ENCODE data around the gene DHRS9. TPM values are rescaled to one million over a fixed set of nuclear protein-coding genes. Genes with fewer than 3 reads are reported as not detected.

The DHRS9 gene
- total and polyA plus RNA-seq, 9 of the 15 experiments (the other 6 are each of a cell fraction or from before 2014, with no cell fraction given): 0.27 to 1.7 (median 0.69) TPM

DNA sequence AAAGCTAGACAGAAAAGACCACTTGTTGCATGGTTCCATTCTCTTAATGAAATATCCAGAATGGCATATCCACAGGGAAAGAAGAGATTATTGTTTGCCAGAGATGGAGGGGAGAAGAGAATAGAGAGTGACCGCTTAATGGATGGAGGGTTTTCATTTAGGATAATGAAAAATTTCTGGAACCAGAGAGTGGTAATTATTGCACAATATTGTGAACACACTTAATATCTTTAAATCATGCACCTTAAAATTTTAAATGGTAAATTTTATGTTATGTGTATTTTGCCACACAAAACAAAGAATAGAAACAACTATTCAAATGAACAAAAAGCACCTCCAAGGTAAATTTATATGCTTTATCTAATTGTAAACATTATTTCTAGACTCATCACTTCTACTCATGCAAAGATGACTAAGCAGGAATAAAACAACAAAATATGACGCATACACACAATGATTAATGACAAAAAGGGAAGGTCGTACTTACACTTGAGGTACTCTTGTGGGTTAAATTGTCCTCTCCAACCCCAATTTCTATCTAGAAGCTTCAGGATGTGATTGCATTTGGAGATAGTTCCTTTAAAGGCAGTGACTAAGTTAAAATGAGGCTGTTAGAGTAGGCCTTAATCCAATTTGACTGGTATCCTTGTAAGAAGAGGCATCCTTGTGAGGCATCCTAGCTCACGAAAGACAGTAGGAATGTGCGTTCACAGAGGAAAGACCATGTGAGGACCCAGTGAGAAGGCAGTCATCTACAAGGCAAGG, 18.7 kb upstream of the DHRS9 start (continued):
- TF ChIP-seq, protein P1, sequence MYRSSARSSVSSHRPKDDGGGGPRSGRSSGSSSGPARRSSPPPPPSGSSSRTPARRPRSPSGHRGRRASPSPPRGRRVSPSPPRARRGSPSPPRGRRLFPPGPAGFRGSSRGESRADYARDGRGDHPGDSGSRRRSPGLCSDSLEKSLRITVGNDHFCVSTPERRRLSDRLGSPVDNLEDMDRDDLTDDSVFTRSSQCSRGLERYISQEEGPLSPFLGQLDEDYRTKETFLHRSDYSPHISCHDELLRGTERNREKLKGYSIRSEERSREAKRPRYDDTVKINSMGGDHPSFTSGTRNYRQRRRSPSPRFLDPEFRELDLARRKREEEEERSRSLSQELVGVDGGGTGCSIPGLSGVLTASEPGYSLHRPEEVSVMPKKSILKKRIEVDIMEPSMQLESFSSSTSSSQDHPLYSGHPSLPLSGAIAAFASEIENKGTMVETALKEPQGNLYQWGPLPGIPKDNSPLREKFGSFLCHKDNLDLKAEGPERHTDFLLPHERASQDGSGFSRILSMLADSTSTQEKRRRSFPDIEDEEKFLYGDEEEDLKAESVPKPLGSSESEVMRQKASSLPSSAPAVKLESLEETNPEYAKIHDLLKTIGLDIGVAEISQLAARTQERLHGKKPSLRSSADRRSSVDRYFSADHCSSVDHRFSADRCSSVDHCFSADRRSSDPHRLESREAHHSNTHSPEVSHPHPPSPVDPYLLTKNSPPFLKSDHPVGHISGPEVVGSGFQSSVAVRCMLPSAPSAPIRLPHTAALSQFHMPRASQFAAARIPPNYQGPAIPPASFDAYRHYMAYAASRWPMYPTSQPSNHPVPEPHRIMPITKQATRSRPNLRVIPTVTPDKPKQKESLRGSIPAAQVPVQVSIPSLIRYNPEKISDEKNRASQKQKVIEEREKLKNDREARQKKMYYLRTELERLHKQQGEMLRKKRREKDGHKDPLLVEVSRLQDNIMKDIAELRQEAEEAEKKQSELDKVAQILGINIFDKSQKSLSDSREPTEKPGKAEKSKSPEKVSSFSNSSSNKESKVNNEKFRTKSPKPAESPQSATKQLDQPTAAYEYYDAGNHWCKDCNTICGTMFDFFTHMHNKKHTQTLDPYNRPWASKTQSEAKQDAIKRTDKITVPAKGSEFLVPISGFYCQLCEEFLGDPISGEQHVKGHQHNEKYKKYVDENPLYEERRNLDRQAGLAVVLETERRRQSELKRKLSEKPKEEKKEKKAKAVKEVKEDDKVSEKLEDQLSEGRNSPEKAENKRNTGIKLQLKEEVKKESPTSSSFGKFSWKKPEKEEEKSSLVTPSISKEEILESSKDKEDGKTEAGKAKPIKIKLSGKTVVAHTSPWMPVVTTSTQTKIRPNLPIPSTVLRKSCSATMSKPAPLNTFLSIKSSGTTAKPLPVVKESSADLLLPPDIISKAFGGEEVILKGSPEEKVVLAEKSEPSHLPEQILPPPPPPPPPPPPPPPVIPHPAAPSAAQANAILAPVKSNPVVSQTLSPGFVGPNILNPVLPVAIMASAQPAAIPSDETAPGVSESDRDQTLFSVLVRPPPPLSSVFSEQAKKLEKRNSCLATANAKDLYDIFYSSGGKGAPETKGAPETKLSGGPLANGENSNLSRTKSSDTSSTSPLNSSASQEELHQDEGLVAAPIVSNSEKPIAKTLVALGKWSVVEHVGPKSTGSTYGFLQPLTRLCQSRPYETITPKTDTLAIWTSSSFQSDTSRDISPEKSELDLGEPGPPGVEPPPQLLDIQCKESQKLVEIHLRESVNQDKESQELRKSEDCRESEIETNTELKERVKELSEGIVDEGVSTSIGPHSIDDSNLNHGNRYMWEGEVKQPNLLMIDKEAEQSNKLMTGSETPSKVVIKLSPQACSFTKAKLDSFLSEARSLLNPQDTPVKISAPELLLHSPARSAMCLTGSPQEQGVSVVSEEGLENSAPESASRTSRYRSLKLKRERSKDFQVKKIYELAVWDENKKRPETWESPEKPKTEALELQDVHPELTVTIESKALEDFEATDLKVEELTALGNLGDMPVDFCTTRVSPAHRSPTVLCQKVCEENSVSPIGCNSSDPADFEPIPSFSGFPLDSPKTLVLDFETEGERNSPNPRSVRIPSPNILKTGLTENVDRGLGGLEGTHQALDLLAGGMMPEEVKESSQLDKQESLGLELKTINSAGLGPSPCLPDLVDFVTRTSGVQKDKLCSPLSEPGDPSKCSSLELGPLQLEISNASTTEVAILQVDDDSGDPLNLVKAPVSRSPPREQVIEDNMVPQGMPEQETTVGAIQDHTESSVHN (IDR thresholded peaks at IDR 0.05; ENCODE audit: borderline replicate concordance in 1 of 2, low read depth in 1 of 2): peak in 1 of 2 experiments; percentile 67; a peak in 1 of 4 replicates
- TF ChIP-seq KHSRP (IDR thresholded peaks at IDR 0.05) (peak; percentile 60; the same call in 1 of the 2 replicates), ESRRA (IDR thresholded peaks at IDR 0.05; ENCODE audit: borderline replicate concordance, low read depth) (peak; percentile 80; the same call in 1 of the 2 replicates), CREB1 (IDR thresholded peaks at IDR 0.05) (peak; percentile 60; the same call in 1 of the 2 replicates), CREB1 (CRISPR knock-in tag; IDR thresholded peaks at IDR 0.05) (no peak)
- TF ChIP-seq, protein P2, sequence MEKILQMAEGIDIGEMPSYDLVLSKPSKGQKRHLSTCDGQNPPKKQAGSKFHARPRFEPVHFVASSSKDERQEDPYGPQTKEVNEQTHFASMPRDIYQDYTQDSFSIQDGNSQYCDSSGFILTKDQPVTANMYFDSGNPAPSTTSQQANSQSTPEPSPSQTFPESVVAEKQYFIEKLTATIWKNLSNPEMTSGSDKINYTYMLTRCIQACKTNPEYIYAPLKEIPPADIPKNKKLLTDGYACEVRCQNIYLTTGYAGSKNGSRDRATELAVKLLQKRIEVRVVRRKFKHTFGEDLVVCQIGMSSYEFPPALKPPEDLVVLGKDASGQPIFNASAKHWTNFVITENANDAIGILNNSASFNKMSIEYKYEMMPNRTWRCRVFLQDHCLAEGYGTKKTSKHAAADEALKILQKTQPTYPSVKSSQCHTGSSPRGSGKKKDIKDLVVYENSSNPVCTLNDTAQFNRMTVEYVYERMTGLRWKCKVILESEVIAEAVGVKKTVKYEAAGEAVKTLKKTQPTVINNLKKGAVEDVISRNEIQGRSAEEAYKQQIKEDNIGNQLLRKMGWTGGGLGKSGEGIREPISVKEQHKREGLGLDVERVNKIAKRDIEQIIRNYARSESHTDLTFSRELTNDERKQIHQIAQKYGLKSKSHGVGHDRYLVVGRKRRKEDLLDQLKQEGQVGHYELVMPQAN (IDR thresholded peaks at IDR 0.05; ENCODE audit: borderline replicate concordance): no peak
- TF ChIP-seq, protein P3, sequence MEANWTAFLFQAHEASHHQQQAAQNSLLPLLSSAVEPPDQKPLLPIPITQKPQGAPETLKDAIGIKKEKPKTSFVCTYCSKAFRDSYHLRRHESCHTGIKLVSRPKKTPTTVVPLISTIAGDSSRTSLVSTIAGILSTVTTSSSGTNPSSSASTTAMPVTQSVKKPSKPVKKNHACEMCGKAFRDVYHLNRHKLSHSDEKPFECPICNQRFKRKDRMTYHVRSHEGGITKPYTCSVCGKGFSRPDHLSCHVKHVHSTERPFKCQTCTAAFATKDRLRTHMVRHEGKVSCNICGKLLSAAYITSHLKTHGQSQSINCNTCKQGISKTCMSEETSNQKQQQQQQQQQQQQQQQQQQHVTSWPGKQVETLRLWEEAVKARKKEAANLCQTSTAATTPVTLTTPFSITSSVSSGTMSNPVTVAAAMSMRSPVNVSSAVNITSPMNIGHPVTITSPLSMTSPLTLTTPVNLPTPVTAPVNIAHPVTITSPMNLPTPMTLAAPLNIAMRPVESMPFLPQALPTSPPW (CRISPR knock-in tag; IDR thresholded peaks at IDR 0.05): peak; percentile 34; the same call in 1 of the 2 replicates
- TF ChIP-seq, protein P4, sequence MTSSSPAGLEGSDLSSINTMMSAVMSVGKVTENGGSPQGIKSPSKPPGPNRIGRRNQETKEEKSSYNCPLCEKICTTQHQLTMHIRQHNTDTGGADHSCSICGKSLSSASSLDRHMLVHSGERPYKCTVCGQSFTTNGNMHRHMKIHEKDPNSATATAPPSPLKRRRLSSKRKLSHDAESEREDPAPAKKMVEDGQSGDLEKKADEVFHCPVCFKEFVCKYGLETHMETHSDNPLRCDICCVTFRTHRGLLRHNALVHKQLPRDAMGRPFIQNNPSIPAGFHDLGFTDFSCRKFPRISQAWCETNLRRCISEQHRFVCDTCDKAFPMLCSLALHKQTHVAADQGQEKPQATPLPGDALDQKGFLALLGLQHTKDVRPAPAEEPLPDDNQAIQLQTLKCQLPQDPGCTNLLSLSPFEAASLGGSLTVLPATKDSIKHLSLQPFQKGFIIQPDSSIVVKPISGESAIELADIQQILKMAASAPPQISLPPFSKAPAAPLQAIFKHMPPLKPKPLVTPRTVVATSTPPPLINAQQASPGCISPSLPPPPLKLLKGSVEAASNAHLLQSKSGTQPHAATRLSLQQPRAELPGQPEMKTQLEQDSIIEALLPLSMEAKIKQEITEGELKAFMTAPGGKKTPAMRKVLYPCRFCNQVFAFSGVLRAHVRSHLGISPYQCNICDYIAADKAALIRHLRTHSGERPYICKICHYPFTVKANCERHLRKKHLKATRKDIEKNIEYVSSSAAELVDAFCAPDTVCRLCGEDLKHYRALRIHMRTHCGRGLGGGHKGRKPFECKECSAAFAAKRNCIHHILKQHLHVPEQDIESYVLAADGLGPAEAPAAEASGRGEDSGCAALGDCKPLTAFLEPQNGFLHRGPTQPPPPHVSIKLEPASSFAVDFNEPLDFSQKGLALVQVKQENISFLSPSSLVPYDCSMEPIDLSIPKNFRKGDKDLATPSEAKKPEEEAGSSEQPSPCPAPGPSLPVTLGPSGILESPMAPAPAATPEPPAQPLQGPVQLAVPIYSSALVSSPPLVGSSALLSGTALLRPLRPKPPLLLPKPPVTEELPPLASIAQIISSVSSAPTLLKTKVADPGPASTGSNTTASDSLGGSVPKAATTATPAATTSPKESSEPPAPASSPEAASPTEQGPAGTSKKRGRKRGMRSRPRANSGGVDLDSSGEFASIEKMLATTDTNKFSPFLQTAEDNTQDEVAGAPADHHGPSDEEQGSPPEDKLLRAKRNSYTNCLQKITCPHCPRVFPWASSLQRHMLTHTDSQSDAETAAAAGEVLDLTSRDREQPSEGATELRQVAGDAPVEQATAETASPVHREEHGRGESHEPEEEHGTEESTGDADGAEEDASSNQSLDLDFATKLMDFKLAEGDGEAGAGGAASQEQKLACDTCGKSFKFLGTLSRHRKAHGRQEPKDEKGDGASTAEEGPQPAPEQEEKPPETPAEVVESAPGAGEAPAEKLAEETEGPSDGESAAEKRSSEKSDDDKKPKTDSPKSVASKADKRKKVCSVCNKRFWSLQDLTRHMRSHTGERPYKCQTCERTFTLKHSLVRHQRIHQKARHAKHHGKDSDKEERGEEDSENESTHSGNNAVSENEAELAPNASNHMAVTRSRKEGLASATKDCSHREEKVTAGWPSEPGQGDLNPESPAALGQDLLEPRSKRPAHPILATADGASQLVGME (CRISPR knock-in tag; IDR thresholded peaks at IDR 0.05): no peak
